HG03575 (cell line): ENCODE measurements around the gene BHMT.

Experiments used
- ATAC-seq: cut with Tn5 transposase; IDR thresholded peaks from one replicate; pipeline ENCODE4 v1.9.1; 2021; ENCODE audit not compliant: unreplicated experiment, insufficient number of reproducible peaks, low FRiP score; ENCODE audit errors: extremely low read depth

The BHMT gene

GRCh38 chr5:79109527-79110492, 1.8 kb upstream of the BHMT start:
- ATAC-seq: no peak

GRCh38 chr5:79111960-79112702, 522 bp downstream of the BHMT start:
- ATAC-seq: no peak

- ATAC-seq: no peak
Measured at GRCh38 chr5:79112703-79113058, 1.1 kb downstream of the BHMT start.

- no peak for ATAC-seq
Measured at GRCh38 chr5:79119486-79119885, 7.9 kb downstream of the BHMT start.

GRCh38 chr5:79120221-79120620, 8.6 kb downstream of the BHMT start:
- ATAC-seq: no peak

- no peak for ATAC-seq
Measured at GRCh38 chr5:79122973-79123372, 11.4 kb downstream of the BHMT start.

- ATAC-seq: no peak
Measured at GRCh38 chr5:79124607-79125006, 13.0 kb downstream of the BHMT start.

GRCh38 chr5:79130781-79131180, 19.2 kb downstream of the BHMT start:
- no peak for ATAC-seq

GRCh38 chr5:79133121-79133656, 21.6 kb downstream of the BHMT start:
- ATAC-seq: no peak

GRCh38 chr5:79133657-79134451, 22.2 kb downstream of the BHMT start:
- ATAC-seq: no peak

GRCh38 chr5:79135790-79136553, 24.4 kb downstream of the BHMT start:
- no peak for ATAC-seq

GRCh38 chr5:79136618-79137017, 25.0 kb downstream of the BHMT start:
- ATAC-seq: no peak

- ATAC-seq: no peak
Measured at GRCh38 chr5:79140553-79140952, 28.9 kb downstream of the BHMT start.

- ATAC-seq: no peak
Measured at GRCh38 chr5:79143684-79144379, 32.2 kb downstream of the BHMT start.

GRCh38 chr5:79147076-79147475, 35.5 kb downstream of the BHMT start:
- ATAC-seq: no peak

- no peak for ATAC-seq
Measured at GRCh38 chr5:79149433-79149832, 37.8 kb downstream of the BHMT start.

- ATAC-seq: no peak
Measured at GRCh38 chr5:79151942-79152671, 40.5 kb downstream of the BHMT start.
